LNCAP (cell line): Measurements from ENCODE around the gene NCAPG2.

ENCODE experiments used
- TF ChIP-seq, protein P1 (sequence below): fragments of 450-650 bp; IDR thresholded peaks from 2 replicates; pipeline ENCODE4 v1.5.1; 2017; ENCODE audit warnings: mild to moderate bottlenecking

The NCAPG2 gene

GRCh38 chr7:158747408-158747807, 42.8 kb upstream of the NCAPG2 start:
- TF ChIP-seq, protein P1, sequence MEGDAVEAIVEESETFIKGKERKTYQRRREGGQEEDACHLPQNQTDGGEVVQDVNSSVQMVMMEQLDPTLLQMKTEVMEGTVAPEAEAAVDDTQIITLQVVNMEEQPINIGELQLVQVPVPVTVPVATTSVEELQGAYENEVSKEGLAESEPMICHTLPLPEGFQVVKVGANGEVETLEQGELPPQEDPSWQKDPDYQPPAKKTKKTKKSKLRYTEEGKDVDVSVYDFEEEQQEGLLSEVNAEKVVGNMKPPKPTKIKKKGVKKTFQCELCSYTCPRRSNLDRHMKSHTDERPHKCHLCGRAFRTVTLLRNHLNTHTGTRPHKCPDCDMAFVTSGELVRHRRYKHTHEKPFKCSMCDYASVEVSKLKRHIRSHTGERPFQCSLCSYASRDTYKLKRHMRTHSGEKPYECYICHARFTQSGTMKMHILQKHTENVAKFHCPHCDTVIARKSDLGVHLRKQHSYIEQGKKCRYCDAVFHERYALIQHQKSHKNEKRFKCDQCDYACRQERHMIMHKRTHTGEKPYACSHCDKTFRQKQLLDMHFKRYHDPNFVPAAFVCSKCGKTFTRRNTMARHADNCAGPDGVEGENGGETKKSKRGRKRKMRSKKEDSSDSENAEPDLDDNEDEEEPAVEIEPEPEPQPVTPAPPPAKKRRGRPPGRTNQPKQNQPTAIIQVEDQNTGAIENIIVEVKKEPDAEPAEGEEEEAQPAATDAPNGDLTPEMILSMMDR, result no peak

DNA sequence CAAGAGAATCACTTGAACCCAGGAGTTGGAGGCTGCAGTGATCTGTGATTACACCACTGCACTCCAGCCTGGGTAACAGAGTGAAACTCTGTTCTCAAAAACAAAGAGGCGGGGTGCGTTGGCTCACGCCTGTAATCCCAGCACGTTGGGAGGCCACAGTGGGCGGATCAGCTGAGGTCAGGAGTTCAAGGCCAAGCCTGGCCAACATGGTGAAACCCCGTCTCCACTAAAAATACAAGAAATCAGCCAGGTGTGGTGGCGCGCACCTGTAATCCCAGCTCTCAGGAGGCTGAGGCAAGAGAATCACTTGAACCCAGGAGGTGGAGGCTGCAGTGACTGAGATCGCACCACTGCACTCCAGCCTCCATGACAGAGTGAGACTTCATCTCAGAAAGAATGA, 42.4 kb upstream of the NCAPG2 start:
- TF ChIP-seq, protein P1, result no peak

GRCh38 chr7:158745057-158745715, 40.6 kb upstream of the NCAPG2 start:
- TF ChIP-seq, protein P1, result no peak

- TF ChIP-seq, protein P1, result no peak
Observed at GRCh38 chr7:158744070-158744469, 39.5 kb upstream of the NCAPG2 start.

GRCh38 chr7:158743219-158743618, 38.6 kb upstream of the NCAPG2 start:
- TF ChIP-seq, protein P1, result no peak

DNA sequence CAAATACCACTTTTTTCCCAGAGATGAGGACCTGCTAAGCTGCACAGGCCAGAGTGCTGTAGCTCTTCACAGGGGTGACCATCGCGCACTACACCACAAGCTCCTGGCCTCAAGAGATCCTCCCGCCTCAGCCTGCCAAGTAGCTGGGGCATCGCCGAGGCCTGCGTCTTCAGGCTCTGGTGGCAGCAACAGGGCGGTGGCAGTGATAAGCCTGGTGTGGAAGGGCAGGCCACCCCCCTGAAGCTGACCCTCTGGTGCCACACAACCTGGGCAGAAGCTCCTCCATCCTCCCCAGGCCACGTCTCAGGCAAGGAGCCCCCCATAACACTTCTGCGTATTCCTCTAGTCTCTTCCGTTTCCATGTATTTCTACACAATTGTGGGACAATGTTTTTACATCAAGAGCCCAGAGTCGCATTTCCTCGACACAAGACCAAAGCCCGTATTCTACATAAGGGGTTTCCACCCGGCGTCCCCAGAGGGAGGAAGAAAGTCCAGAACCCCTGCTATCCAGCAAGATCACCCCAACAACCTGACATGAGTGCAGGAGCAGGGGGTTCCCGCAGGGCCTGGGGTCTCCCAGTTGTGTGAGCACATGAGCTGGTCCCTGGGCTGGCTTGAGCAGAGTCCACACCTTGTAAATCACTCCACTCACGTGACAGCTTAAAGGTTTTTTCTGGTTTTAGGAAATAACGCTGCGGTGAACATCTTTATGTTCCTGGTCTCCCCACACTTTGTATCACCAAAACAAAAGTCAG, 37.6 kb upstream of the NCAPG2 start:
- TF ChIP-seq, protein P1, result no peak

- TF ChIP-seq, protein P1, result no peak
Observed at GRCh38 chr7:158741294-158741666, 36.7 kb upstream of the NCAPG2 start.
